H1 (cell line): ENCODE data around the gene SLC22A3.

ENCODE experiments used
- CREB1 ChIP-seq: IDR thresholded peaks from 2 replicates; pipeline ENCODE4 v1.6.1; 2012; ENCODE audit warnings: inconsistent platforms
- CTCF ChIP-seq, 3 experiments: IDR thresholded peaks; 1 replicate in 2 of 3; 2 replicates in 1 of 3; pipeline versions ENCODE4 v1.5.1 to v1.6.1; 2011; ENCODE audit warnings: low read length in 3 of 3, mild to moderate bottlenecking in 3 of 3, inconsistent platforms in 2 of 3, low read depth in 1 of 3, moderate library complexity in 1 of 3; ENCODE audit not compliant: insufficient read depth in 1 of 3; ENCODE audit errors: control extremely low read depth in 1 of 3
- EP300 ChIP-seq, 2 experiments: IDR thresholded peaks; 1 replicate in 1 of 2; 2 replicates in 1 of 2; pipeline ENCODE4 v1.6.1; 2011 to 2012; ENCODE audit warnings: low read depth in 2 of 2, low read length in 2 of 2, mild to moderate bottlenecking in 2 of 2, borderline replicate concordance in 1 of 2, inconsistent platforms in 1 of 2, moderate library complexity in 1 of 2
- KDM5A ChIP-seq: fragments of 200-600 bp; IDR thresholded peaks from 2 replicates; pipeline ENCODE4 v1.7.1; 2012; ENCODE audit warnings: mild to moderate bottlenecking, low read length, inconsistent platforms, mixed read lengths

DNA sequence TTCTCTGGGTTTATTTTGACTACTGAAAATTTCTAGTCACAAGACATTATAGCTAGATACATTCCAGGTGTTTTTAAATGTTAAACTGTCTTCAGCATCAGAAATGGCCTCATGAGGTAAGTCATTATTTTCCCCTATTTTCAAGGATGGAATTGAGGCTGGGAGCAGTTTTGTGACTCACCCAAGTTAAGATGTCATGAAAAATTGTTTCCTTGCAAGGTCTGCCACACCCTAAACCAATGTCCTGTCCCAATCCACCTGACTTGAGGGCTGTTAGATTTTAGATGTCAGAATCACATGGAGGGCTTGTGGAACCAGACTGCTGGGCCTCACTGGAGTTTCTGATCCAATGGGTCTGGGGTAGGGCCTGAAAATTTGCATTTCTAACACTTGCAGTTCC lies 16.9 kb downstream of the SLC22A3 start:
- no peak for TF ChIP-seq CREB1
- TF ChIP-seq CTCF (IDR thresholded peaks at IDR 0.05; ENCODE audit: control extremely low read depth in 1 of 3, insufficient read depth in 1 of 3, low read depth in 1 of 3, low read length in 3 of 3): no peak
- TF ChIP-seq KDM5A: no peak
- TF ChIP-seq EP300 (IDR thresholded peaks at IDR 0.05; ENCODE audit: borderline replicate concordance in 1 of 2, low read depth in 2 of 2, low read length in 2 of 2): no peak
